Muscle of back (tissue), 11 donors: Measurements from ENCODE around the gene LPA. TPM values are rescaled to one million over a fixed set of nuclear protein-coding genes. Genes with fewer than 3 reads are reported as not detected.
A peak's percentile ranks its signal among the peaks of the same experiment; 100 is the strongest.

Source experiments
- DNase-seq, 3 donors: peaks; one replicate each; pipeline versions ENCODE4 v3.0.0 to v3.0.0-alpha.2; 2013
- polyA plus RNA-seq, 10 donors: library from polyadenylated mRNA; unstranded; fragments of 120-200 nt; gene quantifications; one replicate each; pipeline ENCODE4 v1.2.1, GENCODE V29; 2013; ENCODE audit not compliant: insufficient read length in 10 of 10

The LPA gene
- polyA plus RNA-seq, 10 donors = 0.04 to 0.15 (median 0.13) TPM; not detected in 5

DNA sequence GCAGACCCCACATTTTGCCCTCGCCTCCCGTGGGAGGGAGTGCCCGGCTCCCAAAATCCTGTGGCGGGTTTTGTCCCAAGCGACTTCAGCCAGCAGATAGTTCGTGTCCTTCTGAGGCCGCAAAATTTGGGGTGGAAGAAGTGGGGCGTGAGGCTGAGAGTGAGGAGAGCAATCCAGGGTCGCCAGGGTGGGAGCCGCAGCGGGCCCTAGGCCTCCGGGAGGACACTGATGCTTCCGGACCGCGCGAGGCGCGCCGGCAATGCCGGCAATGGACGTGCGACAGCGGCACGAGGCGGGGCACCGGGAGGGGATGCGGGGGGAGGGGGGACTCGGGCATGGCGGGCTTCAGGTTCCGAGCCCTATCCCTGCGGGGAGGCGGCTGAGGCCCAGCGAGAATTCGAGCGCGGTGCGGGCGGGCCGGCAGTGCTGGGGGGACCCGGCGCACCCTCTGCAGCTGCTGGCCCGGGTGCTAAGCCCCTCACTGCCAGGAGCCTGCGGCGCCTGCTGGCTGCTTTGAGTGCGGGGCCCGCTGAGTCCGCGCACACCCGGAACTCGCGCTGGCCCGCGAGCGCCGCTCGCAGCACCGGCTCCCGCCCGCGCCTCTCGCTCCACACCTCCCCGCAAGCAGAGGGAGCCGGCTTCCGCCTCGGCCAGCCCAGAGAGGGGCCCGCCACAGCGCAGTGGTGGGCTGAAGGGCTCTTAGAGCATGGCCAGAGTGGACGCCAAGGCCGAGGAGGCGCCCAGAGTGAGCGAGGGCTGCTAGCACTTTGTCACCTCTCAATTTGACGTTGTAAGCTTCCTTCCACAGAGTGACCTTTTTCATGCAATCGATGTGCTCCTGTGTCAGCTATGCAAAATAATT, 143.8 kb downstream of the LPA start:
- peak; percentile 59 to 90 (median 82) for DNase-seq

DNA sequence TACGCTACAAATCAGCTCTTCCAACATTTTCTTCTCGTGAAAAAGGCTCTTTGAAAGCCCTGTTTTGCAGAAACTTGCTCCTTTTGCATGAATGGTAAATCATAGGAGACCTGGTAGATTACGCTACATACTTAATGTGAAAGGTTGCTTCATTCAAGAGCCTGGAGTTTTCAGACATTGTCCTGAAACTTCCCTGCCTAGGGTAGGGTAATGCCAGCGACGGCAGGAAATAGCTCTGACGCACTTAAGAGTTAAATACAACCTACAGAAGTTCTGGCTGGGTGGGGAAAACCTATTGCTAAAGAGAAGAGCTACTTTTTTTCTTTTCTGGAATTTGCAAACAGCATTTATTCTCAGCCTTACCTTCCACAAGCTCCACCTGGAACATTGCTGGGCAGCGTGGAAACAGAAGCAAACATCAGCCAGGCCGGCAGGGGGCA, 144.5 kb downstream of the LPA start:
- no peak for DNase-seq

DNA sequence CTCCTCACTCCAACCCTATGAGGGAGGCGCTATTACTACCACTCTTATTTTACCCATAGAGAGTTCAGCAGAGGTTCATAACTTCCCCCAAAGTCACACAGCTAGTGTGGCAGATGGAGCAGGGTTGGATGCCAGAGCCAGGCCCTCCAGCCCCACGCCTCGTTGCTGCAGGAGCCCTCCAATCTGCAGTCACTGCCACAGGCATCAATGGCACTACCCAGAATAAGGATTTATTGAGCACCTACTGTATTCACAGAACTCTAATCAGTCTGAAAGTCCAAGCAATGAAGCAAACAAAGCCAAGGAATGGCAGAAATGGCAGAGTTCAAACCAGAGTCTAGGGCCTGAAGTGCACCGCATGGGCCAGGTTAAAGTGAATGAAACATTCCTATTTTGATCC, 144.9 kb downstream of the LPA start:
- DNase-seq = no peak

- DNase-seq = no peak
Measured at GRCh38 chr6:160513836-160514235, 150.2 kb downstream of the LPA start.

GRCh38 chr6:160510976-160511617, 153.0 kb downstream of the LPA start:
- DNase-seq = no peak

GRCh38 chr6:160510199-160510598, 153.9 kb downstream of the LPA start:
- peak in 1 of 3 donors; percentile 13 for DNase-seq

DNA sequence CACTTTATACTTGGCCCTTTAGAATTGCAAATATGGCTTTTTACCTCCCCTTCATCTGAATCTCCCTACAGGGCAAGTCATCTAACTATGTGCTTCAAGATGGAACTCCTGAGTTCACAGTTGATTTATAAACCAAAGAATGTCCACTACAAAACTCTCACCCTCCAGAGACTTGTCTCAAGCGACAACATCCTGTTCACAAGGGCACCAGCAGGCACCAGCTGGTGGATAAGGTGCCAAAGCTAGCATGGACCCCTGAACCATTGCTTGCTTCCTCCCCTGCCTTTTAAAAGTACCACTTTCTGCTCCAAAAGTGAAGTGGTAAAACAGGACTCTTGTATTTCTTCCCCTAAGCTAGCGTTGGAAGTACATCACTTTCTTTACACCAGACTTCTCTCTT, 154.5 kb downstream of the LPA start:
- DNase-seq = no peak

- DNase-seq = no peak
Measured at GRCh38 chr6:160508599-160508998, 155.5 kb downstream of the LPA start.

DNA sequence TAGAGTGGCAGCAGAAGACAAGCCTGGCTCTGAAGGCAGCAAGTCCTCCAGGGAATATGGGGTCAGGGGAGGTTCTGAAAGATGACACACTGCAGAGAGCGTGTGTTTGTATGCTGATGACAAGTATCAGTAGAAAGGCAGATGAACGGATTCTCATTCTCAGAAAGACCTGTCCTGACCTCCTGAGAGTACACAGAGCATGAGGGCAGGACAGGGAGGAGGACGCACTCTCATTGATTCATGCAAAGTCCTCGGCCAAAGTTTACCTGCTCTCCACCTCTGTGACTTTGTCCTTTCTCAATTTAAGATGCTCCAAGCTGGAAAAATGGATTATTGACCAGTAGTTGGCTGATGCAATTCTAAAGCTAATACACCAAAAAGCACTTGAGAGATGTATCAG, 156.7 kb downstream of the LPA start:
- no peak for DNase-seq

GRCh38 chr6:160505970-160506369, 158.1 kb downstream of the LPA start:
- no peak for DNase-seq

- DNase-seq = no peak
Measured at GRCh38 chr6:160500639-160501038, 163.4 kb downstream of the LPA start.

DNA sequence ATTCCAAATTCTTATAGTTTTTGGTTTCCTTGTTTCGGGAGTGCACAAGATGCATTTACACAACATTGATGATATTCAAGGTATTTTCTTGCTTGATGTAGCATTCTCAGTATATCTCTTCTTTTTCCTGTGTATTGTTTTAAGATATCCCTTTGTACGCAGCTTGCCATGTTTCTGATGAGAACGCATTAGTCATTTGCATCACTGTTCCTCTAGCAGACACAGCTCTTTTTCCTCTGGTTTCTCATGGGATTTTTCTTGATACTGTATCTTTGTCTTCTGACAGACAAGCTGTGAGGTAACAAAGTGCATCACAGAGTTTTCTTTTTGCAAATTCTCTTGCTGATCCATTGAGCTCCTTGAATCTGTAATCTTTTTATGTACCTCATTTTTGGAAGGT, 169.5 kb downstream of the LPA start:
- no peak for DNase-seq

DNA sequence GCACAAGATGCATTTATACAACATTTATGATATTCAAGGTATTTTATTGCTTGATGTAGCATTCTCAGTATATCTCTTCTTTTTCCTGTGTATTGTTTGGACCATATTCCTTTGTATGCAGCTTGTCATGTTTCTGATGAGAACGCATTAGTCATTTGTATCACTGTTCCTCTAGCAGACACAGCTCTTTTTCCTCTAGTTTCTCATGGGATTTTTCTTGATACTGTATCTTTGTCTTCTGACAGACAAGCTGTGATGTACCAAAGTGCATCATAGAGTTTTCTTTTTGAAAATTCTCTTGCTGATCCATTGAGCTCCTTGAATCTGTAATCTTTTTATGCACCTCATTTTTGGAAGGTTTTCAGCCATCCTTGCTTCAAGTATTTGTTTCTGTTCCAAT, 175.0 kb downstream of the LPA start:
- DNase-seq = no peak

- no peak for DNase-seq
Measured at GRCh38 chr6:160487116-160487515, 177.0 kb downstream of the LPA start.

Other genes starting within 250 kb of the LPA start
- gene PLG, start 38.0 kb upstream of the LPA start, polyA plus RNA-seq = 1 to 10 TPM; 1.7 to 5.3 (median 2.6) TPM